HCT116 (cell line): Measurements from ENCODE around the gene BNIP5. TPM values are rescaled to one million over a fixed set of nuclear protein-coding genes. Genes with fewer than 3 reads are reported as not detected.

Source experiments
- ATAC-seq: fragments of 200-7000 bp; cut with Tn5 transposase; 2 replicates; pipeline ENCODE4 v1.9.1; 2020; ENCODE audit warnings: mild to moderate bottlenecking, moderate library complexity
- BruUV-seq: library from RNA; stranded (reverse); fragments of 400-500 nt; replicated peaks from 2 replicates; lab custom pipeline; 2021; lab: Mats Ljungman, UMichigan
- CTCF ChIA-PET: fragments of 300-600 bp; sonication (Branson Sonifier 250); formaldehyde crosslinking; loops from one replicate; lab custom pipeline; 2021; ENCODE audit warnings: antibody characterized with exemption; lab: Charles Lee
- POLR2A ChIA-PET: fragments of 300-600, 350-600 bp; sonication (Branson Sonifier 250); formaldehyde crosslinking; loops from one replicate; lab custom pipeline; 2021; ENCODE audit warnings: antibody characterized with exemption; lab: Charles Lee
- RAD21 ChIA-PET, 2 experiments: fragments of 300-600 bp; sonication (Branson Sonifier 250); formaldehyde crosslinking; loops; one replicate each; lab custom pipeline; 2023; ENCODE audit warnings: low total read pairs in 2 of 2; ENCODE audit not compliant: uncharacterized antibody in 2 of 2, unreplicated experiment in 2 of 2, low non-redundant PET in 1 of 2; lab: Charles Lee
- DNase-seq: peaks from one replicate; pipeline ENCODE4 v3.0.0-alpha.2; 2010; ENCODE audit warnings: low read depth, low spot score
- H2AFZ ChIP-seq: fragments of 200-600 bp; shearing (Covaris generic), sonication (generic); 2 replicates; pipeline ENCODE4 v1.6.1; 2017; ENCODE audit warnings: low read depth, mixed run types, mixed read lengths, antibody characterized with exemption, low read length; ENCODE audit not compliant: poor library complexity, severe bottlenecking
- H3K27ac ChIP-seq: 2 replicates; pipeline ENCODE4 v1.5.1; 2012; ENCODE audit warnings: low read depth, low read length
- H3K27me3 ChIP-seq: fragments of 200-600 bp; sonication (generic); 2 replicates; pipeline ENCODE4 v1.6.1; 2016; ENCODE audit warnings: mixed run types, low read length, mixed read lengths; ENCODE audit not compliant: insufficient read depth
- H3K36me3 ChIP-seq, 2 experiments: fragments of 200-500 bp in 1 of 2; fragments of 200-600 bp in 1 of 2; sonication (Bioruptor generic) in 1 of 2; sonication (generic) in 1 of 2; 2 replicates each; pipeline versions ENCODE4 v1.5.1 to v1.6.1; 2014 to 2016; ENCODE audit warnings: low read length in 2 of 2, inconsistent platforms in 1 of 2, mixed read lengths in 1 of 2, mixed run types in 1 of 2; ENCODE audit not compliant: insufficient read depth in 2 of 2, control insufficient read depth in 1 of 2
- H3K4me1 ChIP-seq, 2 experiments: fragments of 200-600 bp in 1 of 2; sonication (generic) in 1 of 2; 2 replicates each; pipeline versions ENCODE4 v1.5.1 to v1.6.1; 2012 to 2017; ENCODE audit warnings: low read length in 2 of 2, inconsistent platforms in 1 of 2, mild to moderate bottlenecking in 1 of 2, mixed read lengths in 1 of 2, mixed run types in 1 of 2, moderate library complexity in 1 of 2; ENCODE audit not compliant: insufficient read depth in 2 of 2, control insufficient read depth in 1 of 2
- H3K4me2 ChIP-seq: fragments of 200-600 bp; sonication (generic); 2 replicates; pipeline ENCODE4 v1.6.1; 2017; ENCODE audit warnings: mixed run types, low read length, mixed read lengths
- H3K4me3 ChIP-seq, 2 experiments: fragments of 200-600 bp in 1 of 2; sonication (generic) in 1 of 2; replicated peaks in 1 of 2; 2 replicates each; pipeline ENCODE4 v1.5.1; 2011 to 2016; ENCODE audit warnings: low read length in 2 of 2, control low read depth in 1 of 2, low read depth in 1 of 2, mild to moderate bottlenecking in 1 of 2, mixed read lengths in 1 of 2, mixed run types in 1 of 2
- H3K79me2 ChIP-seq: fragments of 200-600 bp; sonication (generic); 2 replicates; pipeline ENCODE4 v1.6.1; 2017; ENCODE audit warnings: mild to moderate bottlenecking, mixed run types, low read length, moderate library complexity, mixed read lengths; ENCODE audit not compliant: insufficient read depth
- H3K9ac ChIP-seq: fragments of 200-600 bp; sonication (generic); 2 replicates; pipeline ENCODE4 v1.6.1; 2016; ENCODE audit warnings: low read length, mixed read lengths
- H3K9me2 ChIP-seq: fragments of 200-600 bp; sonication (generic), shearing (Covaris generic); 2 replicates; pipeline ENCODE4 v1.6.1; 2017; ENCODE audit warnings: mixed run types, mild to moderate bottlenecking, moderate library complexity; ENCODE audit not compliant: insufficient read depth
- H3K9me3 ChIP-seq, 2 experiments: fragments of 200-500 bp in 1 of 2; fragments of 200-600 bp in 1 of 2; sonication (Bioruptor generic) in 1 of 2; sonication (generic) in 1 of 2; 2 replicates each; pipeline ENCODE4 v1.6.1; 2014 to 2017; ENCODE audit warnings: low read length in 2 of 2, mixed read lengths in 2 of 2, inconsistent platforms in 1 of 2, low read depth in 1 of 2, mild to moderate bottlenecking in 1 of 2, mixed run types in 1 of 2, moderate library complexity in 1 of 2; ENCODE audit not compliant: control insufficient read depth in 1 of 2, insufficient read depth in 1 of 2
- H4K20me1 ChIP-seq: fragments of 200-600 bp; sonication (generic), shearing (Covaris generic); 2 replicates; pipeline ENCODE4 v1.6.1; 2017; ENCODE audit warnings: mixed run types, mild to moderate bottlenecking, moderate library complexity; ENCODE audit not compliant: insufficient read depth
- CBX3 ChIP-seq: IDR thresholded peaks from 2 replicates; pipeline ENCODE4 v1.6.1; 2012; ENCODE audit warnings: low read depth
- EGR1 ChIP-seq: IDR thresholded peaks from 2 replicates; pipeline ENCODE4 v1.6.1; 2012; ENCODE audit warnings: low read depth
- ELF1 ChIP-seq: IDR thresholded peaks from 2 replicates; pipeline ENCODE4 v1.6.1; 2012; ENCODE audit warnings: low read depth, borderline replicate concordance
- JUND ChIP-seq: IDR thresholded peaks from 2 replicates; pipeline ENCODE4 v1.6.1; 2012
- POLR2AphosphoS5 ChIP-seq: IDR thresholded peaks from 2 replicates; pipeline ENCODE4 v1.6.1; 2011; ENCODE audit warnings: mild to moderate bottlenecking, low read depth, low read length, moderate library complexity
- RAD21 ChIP-seq: IDR thresholded peaks from 2 replicates; pipeline ENCODE4 v1.6.1; 2012; ENCODE audit warnings: low read depth, mild to moderate bottlenecking
- SIN3A ChIP-seq: IDR thresholded peaks from 2 replicates; pipeline ENCODE4 v1.6.1; 2012; ENCODE audit warnings: low read depth
- TCF7L2 ChIP-seq: IDR thresholded peaks from 2 replicates; pipeline ENCODE4 v1.7.0; 2011; ENCODE audit warnings: borderline replicate concordance, inconsistent platforms; ENCODE audit not compliant: insufficient read depth, insufficient read length; ENCODE audit errors: extremely low read depth
- YY1 ChIP-seq: IDR thresholded peaks from 2 replicates; pipeline ENCODE4 v1.6.1; 2011; ENCODE audit warnings: low read length, low read depth, moderate library complexity, mild to moderate bottlenecking; ENCODE audit not compliant: insufficient replicate concordance; ENCODE audit errors: extremely low read depth
- ZFX ChIP-seq: fragments of 450-650 bp; IDR thresholded peaks from 2 replicates; pipeline ENCODE4 v1.6.1; 2017
- ZNF274 ChIP-seq: fragments of 200-500 bp; sonication (Bioruptor generic); IDR thresholded peaks from 2 replicates; pipeline ENCODE4 v1.6.1; 2014; ENCODE audit warnings: mild to moderate bottlenecking, low read depth, low read length, inconsistent platforms
- intact Hi-C: fragments of 100-400 bp; cut with micrococcal nuclease; formaldehyde crosslinking; loops from 2 replicates; pipeline ENCODE4 v1.10.0; 2022
- total RNA-seq: library from RNA; stranded (reverse); gene quantifications from one replicate; pipeline ENCODE4 v1.2.1, GENCODE V29; 2021; ENCODE audit not compliant: unreplicated experiment
- TF ChIP-seq, protein P1 (sequence below): IDR thresholded peaks from 2 replicates; pipeline ENCODE4 v1.6.1; 2012; ENCODE audit warnings: low read depth
- TF ChIP-seq, protein P2 (sequence below): IDR thresholded peaks from 2 replicates; pipeline ENCODE4 v1.6.1; 2012
- TF ChIP-seq, protein P3 (sequence below), 3 experiments: fragments of 200-600 bp in 1 of 3; sonication (generic) in 1 of 3; IDR thresholded peaks in 2 of 3; conservative IDR thresholded peaks in 1 of 3; 2 replicates each; pipeline ENCODE4 v1.5.1; 2012 to 2017; ENCODE audit warnings: low read depth in 2 of 3, low read length in 2 of 3, antibody characterized with exemption in 1 of 3, borderline replicate concordance in 1 of 3, control low read depth in 1 of 3, mild to moderate bottlenecking in 1 of 3, mixed read lengths in 1 of 3, mixed run types in 1 of 3, moderate library complexity in 1 of 3; ENCODE audit not compliant: insufficient read depth in 1 of 3

The BNIP5 gene
- total RNA-seq, 1 experiment from 2014 or later, result not detected

DNA sequence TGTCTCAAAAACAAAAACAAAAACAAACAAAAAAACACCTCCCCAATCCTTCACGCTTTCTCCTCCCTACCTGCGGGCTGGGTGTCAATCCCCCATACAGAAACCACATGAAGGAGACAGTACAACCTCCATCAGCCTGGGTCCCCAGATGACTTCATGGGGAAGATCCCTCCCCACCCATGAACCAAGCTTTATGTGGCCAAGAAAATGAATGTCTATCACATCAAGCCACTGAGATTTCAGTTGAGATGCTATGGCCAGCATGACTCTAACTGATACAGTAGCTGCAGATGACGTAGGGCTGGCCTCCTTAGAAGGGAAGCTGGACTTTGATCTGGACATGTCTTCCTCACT lies 21.2 kb upstream of the BNIP5 start:
- no TSS peak for BruUV-seq
- no peak for TF ChIP-seq TCF7L2
- no peak for TF ChIP-seq JUND
- TF ChIP-seq YY1, result no peak
- TF ChIP-seq, protein P1, sequence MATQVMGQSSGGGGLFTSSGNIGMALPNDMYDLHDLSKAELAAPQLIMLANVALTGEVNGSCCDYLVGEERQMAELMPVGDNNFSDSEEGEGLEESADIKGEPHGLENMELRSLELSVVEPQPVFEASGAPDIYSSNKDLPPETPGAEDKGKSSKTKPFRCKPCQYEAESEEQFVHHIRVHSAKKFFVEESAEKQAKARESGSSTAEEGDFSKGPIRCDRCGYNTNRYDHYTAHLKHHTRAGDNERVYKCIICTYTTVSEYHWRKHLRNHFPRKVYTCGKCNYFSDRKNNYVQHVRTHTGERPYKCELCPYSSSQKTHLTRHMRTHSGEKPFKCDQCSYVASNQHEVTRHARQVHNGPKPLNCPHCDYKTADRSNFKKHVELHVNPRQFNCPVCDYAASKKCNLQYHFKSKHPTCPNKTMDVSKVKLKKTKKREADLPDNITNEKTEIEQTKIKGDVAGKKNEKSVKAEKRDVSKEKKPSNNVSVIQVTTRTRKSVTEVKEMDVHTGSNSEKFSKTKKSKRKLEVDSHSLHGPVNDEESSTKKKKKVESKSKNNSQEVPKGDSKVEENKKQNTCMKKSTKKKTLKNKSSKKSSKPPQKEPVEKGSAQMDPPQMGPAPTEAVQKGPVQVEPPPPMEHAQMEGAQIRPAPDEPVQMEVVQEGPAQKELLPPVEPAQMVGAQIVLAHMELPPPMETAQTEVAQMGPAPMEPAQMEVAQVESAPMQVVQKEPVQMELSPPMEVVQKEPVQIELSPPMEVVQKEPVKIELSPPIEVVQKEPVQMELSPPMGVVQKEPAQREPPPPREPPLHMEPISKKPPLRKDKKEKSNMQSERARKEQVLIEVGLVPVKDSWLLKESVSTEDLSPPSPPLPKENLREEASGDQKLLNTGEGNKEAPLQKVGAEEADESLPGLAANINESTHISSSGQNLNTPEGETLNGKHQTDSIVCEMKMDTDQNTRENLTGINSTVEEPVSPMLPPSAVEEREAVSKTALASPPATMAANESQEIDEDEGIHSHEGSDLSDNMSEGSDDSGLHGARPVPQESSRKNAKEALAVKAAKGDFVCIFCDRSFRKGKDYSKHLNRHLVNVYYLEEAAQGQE, result no peak
- TF ChIP-seq, protein P2, sequence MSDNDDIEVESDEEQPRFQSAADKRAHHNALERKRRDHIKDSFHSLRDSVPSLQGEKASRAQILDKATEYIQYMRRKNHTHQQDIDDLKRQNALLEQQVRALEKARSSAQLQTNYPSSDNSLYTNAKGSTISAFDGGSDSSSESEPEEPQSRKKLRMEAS, result no peak
- no peak for TF ChIP-seq ZNF274
- no peak for TF ChIP-seq SIN3A
- no peak for TF ChIP-seq ELF1
- TF ChIP-seq CBX3, result no peak
- TF ChIP-seq, protein P3, sequence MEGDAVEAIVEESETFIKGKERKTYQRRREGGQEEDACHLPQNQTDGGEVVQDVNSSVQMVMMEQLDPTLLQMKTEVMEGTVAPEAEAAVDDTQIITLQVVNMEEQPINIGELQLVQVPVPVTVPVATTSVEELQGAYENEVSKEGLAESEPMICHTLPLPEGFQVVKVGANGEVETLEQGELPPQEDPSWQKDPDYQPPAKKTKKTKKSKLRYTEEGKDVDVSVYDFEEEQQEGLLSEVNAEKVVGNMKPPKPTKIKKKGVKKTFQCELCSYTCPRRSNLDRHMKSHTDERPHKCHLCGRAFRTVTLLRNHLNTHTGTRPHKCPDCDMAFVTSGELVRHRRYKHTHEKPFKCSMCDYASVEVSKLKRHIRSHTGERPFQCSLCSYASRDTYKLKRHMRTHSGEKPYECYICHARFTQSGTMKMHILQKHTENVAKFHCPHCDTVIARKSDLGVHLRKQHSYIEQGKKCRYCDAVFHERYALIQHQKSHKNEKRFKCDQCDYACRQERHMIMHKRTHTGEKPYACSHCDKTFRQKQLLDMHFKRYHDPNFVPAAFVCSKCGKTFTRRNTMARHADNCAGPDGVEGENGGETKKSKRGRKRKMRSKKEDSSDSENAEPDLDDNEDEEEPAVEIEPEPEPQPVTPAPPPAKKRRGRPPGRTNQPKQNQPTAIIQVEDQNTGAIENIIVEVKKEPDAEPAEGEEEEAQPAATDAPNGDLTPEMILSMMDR (IDR thresholded peaks at IDR 0.05 in 2 of 3, conservative IDR thresholded peaks at IDR 0.05 in 1 of 3; ENCODE audit: borderline replicate concordance in 1 of 3, insufficient read depth in 1 of 3, low read depth in 2 of 3, low read length in 2 of 3), result no peak
- TF ChIP-seq ZFX, result no peak
- no peak for TF ChIP-seq POLR2AphosphoS5
- no peak for TF ChIP-seq EGR1
- TF ChIP-seq RAD21, result no peak
- TF ChIP-seq, all 23 proteins: peak for 0
- no peak for ATAC-seq

More for the DNA sequence above, 21.2 kb upstream of the BNIP5 start:
- POLR2A ChIA-PET, result interaction anchor here (1.6 kb wide), 1 partner anchor 17 kb away, joined by 4 read pairs; no protein-coding TSS in a partner anchor
- H3K4me1 ChIP-seq, result peaks cover 0 to 9% of the 10 kb centered on the region in 2 experiments; a peak in 2 of 4 replicates
- RAD21 ChIA-PET, result interaction anchor here in 1 of 2 experiments (0.6 kb wide), 1 partner anchor 161 kb away, joined by 3 read pairs; no protein-coding TSS in a partner anchor
- intact Hi-C loops, result no loop called here
- CTCF ChIA-PET, result interaction anchor here (2.0 kb wide), 2 partner anchors 17 to 56 kb away, joined by 9 to 10 read pairs; no protein-coding TSS in a partner anchor
- H3K36me3 ChIP-seq, result no peaks in the 10 kb centered on the region
- H3K4me3 ChIP-seq, result no peak overlapping the region
- H3K9me2 ChIP-seq, result no peaks in the 10 kb centered on the region
- H3K27me3 ChIP-seq, result no peaks in the 10 kb centered on the region
- H4K20me1 ChIP-seq, result no peaks in the 10 kb centered on the region
- DNase-seq, result no peak
- H3K9me3 ChIP-seq, result no peaks in the 10 kb centered on the region
- no peak overlapping the region for H2AFZ ChIP-seq
- no peak overlapping the region for H3K4me2 ChIP-seq
- H3K9ac ChIP-seq, result no peak overlapping the region
- H3K27ac ChIP-seq, result no peak overlapping the region
- H3K79me2 ChIP-seq, result no peaks in the 10 kb centered on the region
